Activated T-helper 1 cell treated with anti-CD3 and anti-CD28 coated beads, Interleukin-2, amount 50 U/mL, for 16 hours (primary cell): ENCODE measurements around the gene SHANK1.
A peak's percentile ranks its signal among the peaks of the same experiment; 100 is the strongest.

Experiments used
- DNase-seq, 2 donors: peaks; one replicate each; pipeline ENCODE4 v3.0.0-alpha.2; 2020; ENCODE audit warnings: low read depth in 1 of 2, low spot score in 1 of 2

Gene SHANK1

DNA sequence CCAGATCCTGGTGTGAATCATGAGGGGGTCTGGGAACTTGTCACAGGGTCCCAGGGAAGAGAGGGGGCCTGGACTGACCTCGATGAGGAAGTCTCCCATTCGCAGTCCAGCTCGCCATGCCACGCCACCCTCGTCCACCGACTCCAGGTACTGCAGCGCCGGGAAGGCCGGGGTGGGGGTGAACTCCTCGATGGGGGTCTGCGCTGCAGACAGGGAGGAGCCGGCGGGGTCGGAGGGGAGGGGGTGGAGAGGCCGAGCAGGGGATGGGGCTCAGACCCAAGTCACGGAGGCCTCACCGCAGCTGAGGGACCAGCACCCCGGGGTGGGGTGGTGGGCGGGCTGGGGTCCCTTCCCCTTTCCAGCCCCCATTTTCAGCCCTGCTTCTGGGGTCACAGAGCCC lies 30.8 kb downstream of the SHANK1 start:
- DNase-seq = no peak

GRCh38 chr19:50686310-50687032 lies 33.1 kb downstream of the SHANK1 start:
- DNase-seq = no peak

- peak; percentile 24 to 52 for DNase-seq
These were observed 40.2 kb downstream of the SHANK1 start for GRCh38 chr19:50679177-50680125.

GRCh38 chr19:50678323-50678722 lies 41.3 kb downstream of the SHANK1 start:
- DNase-seq = no peak

GRCh38 chr19:50677636-50678035 lies 42.0 kb downstream of the SHANK1 start:
- no peak for DNase-seq

GRCh38 chr19:50676625-50677197 lies 42.9 kb downstream of the SHANK1 start:
- DNase-seq = no peak

GRCh38 chr19:50673118-50673517 lies 46.5 kb downstream of the SHANK1 start:
- DNase-seq = no peak

- no peak for DNase-seq
These were observed 49.6 kb downstream of the SHANK1 start for GRCh38 chr19:50670102-50670380.

DNA sequence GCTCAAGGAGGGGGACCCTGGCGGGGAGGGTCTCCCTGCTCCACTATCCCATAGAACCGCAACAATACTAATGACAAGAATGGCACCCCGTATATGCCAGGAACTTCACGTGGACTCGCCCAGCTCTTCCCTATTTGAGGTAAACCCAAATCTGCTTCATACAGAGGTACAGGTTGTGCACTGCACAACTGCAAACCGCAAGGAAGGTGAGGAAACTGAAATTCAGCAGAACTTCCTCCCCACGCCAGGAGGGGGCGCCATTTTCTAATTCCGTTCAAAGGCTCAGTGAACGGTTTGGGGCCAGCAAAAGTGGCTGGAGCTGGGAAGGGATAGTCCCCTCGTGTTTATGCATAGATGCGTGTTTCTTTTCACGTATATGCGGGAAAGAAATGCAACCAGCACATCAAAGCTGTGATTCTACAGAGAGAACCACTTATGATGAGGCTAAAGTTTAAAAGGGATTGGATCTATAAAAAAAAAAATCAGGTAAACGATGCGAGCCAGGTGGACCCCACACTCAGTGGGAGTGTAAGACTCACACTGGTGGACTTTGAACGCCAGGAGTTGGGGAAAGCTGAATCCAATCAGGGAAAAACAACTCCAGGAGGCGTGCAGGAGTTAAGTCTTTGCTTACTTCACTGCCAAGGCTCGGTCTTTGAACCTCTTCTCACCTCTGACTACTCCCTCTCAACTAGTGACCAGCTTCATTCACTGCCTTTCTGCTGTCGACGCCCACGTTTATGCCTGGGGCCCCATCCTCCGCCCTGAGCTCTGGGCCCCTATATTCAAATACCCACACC lies 50.1 kb downstream of the SHANK1 start:
- DNase-seq = no peak

DNA sequence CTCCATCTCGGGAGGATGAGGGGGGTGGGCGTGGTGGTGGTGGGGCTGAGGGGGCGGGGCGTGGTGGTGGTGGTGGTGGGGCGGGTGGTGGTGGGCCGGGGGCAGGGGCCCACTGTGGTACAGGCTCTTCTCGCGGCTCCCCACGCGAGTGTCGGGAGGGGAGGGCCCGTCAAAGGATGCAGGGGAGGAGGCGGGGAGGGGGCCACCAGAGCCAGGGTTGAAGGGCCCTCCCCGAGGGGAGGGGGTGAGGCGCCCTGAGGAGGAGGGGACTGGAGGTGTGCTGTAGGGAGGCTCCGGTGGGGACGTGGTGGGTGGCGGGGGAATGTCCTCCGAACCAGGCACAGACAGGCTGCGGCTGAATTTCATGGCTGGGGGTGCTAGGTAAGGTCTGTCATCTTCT lies 50.7 kb downstream of the SHANK1 start:
- no peak for DNase-seq

DNA sequence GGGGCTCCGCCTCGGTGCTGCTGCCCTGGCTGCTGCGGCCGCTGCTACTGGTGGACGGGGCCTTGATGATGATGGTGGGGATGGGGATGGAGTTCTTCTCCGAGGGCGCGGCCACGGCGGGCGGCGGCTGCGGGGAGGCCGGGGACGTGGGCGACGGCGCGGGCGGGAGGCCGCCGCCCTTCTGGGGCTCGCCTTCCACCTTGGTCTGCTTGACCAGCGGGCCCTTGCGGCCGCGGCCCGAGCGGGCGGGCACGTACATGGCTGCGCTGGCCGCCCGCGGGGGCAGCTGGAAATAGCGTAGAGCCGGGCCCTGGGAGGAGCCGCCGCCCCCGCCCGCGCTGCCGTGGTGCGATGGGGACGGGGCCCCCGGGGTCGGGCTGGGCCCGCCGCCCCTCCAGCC lies 51.2 kb downstream of the SHANK1 start:
- DNase-seq = no peak

DNA sequence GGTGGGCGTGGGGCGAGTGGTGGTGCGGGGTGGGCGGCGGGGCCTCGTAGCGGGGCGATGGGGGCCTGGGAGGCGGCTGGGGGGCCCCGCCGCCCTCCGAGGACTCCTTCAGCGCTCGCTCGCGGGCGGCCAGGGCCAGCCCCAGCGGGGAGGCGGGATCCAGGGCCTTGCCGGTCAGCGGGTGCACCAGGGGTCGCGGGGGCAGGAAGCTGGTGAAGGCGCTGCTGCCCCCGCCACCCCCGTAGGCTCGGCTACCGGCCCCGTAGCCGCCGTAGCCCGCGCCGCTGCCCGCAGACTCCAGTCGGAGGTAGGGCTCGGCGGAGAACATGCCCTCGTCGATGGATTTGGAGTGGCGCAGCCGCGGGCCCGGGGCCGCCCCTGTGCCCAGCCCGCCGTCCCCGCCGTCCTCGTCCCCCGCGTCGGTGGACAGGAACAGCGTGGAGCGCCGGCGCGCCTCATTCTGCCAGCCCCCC lies 51.8 kb downstream of the SHANK1 start:
- DNase-seq = no peak

DNA sequence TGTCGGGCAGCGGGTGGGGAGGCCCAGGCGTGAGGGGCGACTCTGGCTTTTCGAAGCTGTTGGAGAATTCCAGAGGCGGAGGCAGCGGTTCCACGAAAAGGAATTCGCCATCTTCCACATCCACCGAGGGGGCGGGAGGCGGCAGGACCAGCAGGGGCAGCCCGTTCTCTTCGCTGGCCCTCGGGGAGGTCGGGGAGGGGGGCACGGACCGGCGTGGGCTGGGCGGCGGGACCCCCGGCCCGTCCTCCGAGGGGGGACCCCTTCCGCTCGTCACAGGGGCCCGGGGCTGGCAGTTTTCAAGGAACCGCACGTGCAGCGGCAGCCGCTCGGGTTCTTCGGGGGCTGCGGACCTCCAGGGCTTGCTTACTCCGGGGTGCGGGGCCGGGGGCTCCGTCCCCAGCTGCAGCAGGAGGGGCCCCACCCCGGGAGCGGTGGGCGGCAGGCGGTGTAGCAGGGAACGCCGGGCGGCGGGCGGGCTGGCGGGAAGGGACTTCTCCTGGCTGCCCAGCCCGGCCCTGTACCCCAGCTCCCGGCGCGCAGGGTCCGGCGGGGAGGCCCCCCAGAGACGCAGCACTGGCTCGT lies 52.3 kb downstream of the SHANK1 start:
- no peak for DNase-seq

DNA sequence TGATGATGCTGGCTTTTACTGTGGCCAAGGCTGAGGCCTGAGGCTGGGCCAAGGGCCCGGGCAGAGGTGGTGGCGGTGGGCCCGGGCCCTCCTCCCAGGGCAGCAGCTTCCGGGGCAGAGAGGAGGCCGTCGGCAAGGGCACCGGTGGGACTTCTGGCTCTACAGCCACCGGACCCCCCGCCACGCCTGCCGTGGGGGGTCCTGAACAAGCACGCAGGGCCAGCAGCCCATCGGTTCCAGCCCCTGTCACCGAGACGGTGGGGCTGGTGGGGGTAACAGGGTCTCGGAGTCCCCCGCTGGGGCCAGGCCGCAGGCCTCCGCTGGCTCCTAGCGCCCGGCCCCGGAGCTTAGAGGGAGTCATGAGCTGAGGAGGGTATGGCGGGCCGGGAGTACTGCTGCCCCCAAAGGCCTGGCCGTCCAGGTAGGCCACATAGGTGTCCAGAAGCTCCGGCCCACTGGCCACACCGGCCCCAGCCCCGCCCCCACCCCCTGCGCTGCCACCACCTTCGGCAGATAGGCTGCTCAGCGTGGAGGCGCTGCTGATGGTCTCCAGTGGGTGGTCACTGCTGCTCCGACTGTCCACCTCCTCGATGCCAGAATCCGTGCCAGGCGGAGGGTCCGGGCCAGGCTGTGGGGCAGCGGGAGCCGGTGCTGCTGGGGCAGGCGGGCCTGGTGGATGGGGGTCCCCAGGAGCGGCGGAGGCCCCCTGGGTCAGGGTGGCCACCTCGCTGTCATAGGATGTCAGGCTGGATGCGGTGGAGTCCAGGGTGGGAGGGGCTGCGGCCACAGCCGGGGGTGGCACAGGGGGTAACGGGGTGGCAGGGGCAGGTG lies 53.0 kb downstream of the SHANK1 start:
- no peak for DNase-seq

DNA sequence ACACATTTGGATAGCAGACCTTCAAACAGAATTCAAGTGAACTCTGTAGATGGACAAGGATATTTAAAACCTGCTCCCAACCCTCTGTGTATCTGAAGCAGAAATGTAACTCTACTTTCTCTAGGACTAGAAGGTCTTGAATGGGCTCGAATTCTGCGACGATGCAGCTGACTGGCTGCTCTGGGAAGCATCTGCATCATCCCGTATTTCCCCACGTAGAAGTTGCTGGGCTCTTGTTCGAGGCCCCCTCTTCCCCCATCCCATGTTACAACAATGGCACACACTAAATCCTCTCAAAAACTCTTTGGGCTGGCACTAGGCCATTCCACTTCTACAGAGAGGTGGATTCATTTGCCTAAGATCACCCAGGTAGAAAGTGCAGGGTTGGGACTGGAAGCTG lies 55.4 kb downstream of the SHANK1 start:
- no peak for DNase-seq

DNA sequence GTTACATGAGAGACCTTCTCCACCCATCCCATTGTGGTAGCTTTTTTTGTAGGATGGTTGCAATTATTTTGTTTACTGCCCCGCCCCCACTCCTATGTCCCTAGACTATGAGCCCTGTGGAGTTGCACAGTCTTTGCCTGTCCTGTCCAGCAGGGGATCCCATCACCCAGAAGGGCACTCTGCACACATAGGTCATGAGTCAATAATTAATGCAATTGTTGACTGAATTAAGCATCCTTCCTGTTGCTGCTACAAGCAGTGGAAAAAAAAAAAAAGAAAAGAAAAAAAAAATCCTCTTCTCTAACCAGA lies 56.2 kb downstream of the SHANK1 start:
- DNase-seq = no peak

DNA sequence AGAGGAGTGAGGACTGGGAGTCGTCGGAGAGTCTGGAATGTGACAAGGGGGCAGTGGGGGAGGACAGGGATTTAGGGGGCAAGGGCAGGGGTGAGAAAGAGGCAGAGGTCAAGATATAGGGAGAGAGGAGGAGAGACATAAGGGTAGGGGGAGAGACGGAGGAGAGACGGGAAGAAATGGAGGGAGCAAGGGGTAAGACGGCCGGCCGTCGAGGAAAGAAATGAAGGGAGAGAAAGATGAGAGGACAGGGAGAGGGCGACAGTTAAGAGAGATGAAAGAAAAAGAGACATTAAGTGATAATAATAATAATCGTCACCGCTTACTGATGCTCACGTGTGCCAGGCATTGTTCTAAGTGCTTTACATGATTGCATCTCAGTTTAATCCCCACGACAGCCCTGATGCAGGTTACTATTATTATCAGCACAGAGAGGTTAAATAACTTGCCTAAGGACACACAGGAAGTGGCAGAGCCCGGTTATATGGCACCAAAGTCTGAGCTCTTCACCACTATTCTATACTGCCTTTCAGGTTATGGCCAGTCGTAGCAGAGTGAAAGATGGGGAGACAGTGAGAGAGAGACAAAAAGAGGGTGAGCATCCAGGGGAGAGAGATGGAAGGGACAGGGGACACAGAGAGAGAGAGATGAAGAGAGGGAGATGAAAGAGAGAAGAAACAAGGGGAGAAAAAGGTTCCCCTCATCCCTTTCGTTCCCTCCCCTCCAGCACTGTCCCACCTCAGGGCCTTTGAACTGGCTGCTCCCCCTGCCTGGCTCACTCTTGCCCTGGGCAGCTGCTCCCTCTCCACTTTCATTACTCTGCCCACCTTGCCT lies 56.7 kb downstream of the SHANK1 start:
- DNase-seq = no peak

DNA sequence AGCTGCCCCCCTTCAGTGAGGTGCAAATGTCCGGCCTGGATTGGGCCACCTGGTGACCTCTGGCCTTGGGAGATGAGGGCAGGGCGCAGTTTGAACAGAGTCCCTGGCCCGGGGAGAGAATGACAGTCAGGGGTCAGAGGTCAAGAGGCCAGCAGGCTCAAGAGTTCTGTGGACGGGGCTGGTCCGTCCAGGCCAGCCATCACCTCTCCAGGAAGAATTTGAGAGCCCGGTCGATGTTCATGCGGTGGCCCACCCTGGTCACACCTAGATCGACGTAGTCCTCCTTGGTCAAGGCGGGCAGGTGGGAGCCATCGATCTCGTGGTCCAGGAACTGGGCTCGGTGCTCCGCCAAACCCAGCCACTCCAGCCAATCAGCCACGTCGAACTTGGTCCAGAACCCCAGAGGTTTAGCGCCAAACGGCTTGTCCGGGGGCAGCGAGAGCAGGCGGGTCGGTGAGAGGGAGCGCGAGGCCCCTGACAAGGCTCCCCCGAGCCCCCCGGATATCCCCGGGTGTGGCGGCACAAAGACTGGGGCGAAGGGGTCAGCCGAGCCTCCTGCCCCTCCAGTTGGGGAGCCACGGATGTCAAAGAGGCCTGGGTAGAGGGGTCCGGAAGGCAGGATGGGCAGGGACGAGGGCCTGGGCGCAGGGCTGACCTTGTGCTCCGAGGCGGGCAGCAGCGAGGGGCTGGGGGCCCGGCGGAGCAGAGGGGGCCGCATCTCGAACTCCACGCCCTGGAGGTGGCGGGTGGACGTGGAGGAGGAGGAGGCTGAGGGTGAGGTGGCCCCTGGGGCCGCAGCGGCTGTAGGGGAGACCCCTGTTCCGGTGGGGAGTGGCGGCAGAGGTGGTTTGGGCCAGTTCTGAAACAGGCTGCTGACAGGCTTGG lies 57.6 kb downstream of the SHANK1 start:
- DNase-seq = no peak
